ENCODE results near the gene TNFRSF13B. TPM values are rescaled to one million over a fixed set of nuclear protein-coding genes. Genes with fewer than 3 reads are reported as not detected.

Gene TNFRSF13B
- total RNA-seq, 4 donors from 2014 or later, result not detected

GRCh38 chr17:16991349-16992009, 19.6 kb upstream of the TNFRSF13B start:
- Histone ChIP-seq H3K9me3 (no peaks in the 10 kb centered on the region), H3K4me3 (replicated peaks in 1 of 3) (no peak overlapping the region), H3K4me1 (peaks cover 0 to 10% of the 10 kb centered on the region in 2 donors), H3K27ac (no peak overlapping the region), H3K27me3 (no peaks in the 10 kb centered on the region), H3K36me3 (no peaks in the 10 kb centered on the region)
- 16 to 20% methylated on average over 1 to 16 of the region's 16 CpGs for WGBS, 2 donors
- peak; percentile 86 to 87 for DNase-seq
- TF ChIP-seq, protein P1, sequence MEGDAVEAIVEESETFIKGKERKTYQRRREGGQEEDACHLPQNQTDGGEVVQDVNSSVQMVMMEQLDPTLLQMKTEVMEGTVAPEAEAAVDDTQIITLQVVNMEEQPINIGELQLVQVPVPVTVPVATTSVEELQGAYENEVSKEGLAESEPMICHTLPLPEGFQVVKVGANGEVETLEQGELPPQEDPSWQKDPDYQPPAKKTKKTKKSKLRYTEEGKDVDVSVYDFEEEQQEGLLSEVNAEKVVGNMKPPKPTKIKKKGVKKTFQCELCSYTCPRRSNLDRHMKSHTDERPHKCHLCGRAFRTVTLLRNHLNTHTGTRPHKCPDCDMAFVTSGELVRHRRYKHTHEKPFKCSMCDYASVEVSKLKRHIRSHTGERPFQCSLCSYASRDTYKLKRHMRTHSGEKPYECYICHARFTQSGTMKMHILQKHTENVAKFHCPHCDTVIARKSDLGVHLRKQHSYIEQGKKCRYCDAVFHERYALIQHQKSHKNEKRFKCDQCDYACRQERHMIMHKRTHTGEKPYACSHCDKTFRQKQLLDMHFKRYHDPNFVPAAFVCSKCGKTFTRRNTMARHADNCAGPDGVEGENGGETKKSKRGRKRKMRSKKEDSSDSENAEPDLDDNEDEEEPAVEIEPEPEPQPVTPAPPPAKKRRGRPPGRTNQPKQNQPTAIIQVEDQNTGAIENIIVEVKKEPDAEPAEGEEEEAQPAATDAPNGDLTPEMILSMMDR (IDR thresholded peaks at IDR 0.05), result peak; percentile 57 to 87 (median 68)
- TF ChIP-seq POLR2A (IDR thresholded peaks at IDR 0.05), result no peak
- intact Hi-C loops (cut with DNase I), result no loop called here

GRCh38 chr17:16989953-16990860, 18.3 kb upstream of the TNFRSF13B start:
- no peak for TF ChIP-seq POLR2A (IDR thresholded peaks at IDR 0.05)
- TF ChIP-seq, protein P1 (IDR thresholded peaks at IDR 0.05), result no peak
- H3K4me3 ChIP-seq (replicated peaks in 1 of 3), result no peak overlapping the region
- no peaks in the 10 kb centered on the region for H3K27me3 ChIP-seq
- no peak for DNase-seq
- no peaks in the 10 kb centered on the region for H3K9me3 ChIP-seq
- WGBS, 2 donors, result 87 to 92% methylated on average over 11 of the region's 11 CpGs
- H3K4me1 ChIP-seq, result peaks cover 0 to 10% of the 10 kb centered on the region in 2 donors
- no peaks in the 10 kb centered on the region for H3K36me3 ChIP-seq
- H3K27ac ChIP-seq, result no peak overlapping the region
- intact Hi-C loops (cut with DNase I), result no loop called here

GRCh38 chr17:16989230-16989952, 17.5 kb upstream of the TNFRSF13B start:
- Histone ChIP-seq H3K9me3 (no peaks in the 10 kb centered on the region), H3K27ac (no peak overlapping the region), H3K36me3 (no peaks in the 10 kb centered on the region), H3K27me3 (no peaks in the 10 kb centered on the region), H3K4me1 (peaks cover 0 to 10% of the 10 kb centered on the region in 2 donors), H3K4me3 (replicated peaks in 1 of 3) (no peak overlapping the region)
- TF ChIP-seq, protein P1 (IDR thresholded peaks at IDR 0.05), result no peak
- no peak for TF ChIP-seq POLR2A (IDR thresholded peaks at IDR 0.05)
- intact Hi-C loops (cut with DNase I), result no loop called here
- no peak for DNase-seq
- 73 to 80% methylated on average over 12 of the region's 12 CpGs for WGBS, 2 donors

DNA sequence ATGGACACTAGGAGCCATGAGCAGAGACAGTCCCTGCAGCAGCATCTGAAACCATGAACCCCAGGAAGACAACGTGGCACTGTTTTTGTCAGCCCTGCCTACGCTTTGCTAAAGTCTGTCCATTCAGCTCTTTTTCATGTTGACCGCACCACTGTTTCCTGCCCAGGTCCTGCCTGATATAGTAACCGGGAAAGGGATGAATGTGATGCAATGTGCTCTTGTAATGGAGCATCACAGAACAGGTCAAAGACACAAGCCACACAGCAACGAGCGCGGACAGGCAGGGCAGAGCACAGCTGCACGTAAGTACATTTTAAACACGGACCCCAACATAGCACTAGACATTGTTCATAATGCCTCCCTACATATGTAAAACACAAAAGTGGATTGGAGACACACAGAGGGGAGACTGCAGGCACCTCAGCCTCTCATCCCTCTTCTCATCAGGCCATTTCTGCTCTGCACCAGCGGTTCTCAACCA, 16.9 kb upstream of the TNFRSF13B start:
- no peak overlapping the region for H3K27ac ChIP-seq
- no peaks in the 10 kb centered on the region for H3K9me3 ChIP-seq
- intact Hi-C loops (cut with DNase I), result no loop called here
- H3K4me3 ChIP-seq (replicated peaks in 1 of 3), result no peak overlapping the region
- H3K4me1 ChIP-seq, result peaks cover 0 to 10% of the 10 kb centered on the region in 2 donors
- TF ChIP-seq, protein P1 (IDR thresholded peaks at IDR 0.05), result no peak
- no peak for TF ChIP-seq POLR2A (IDR thresholded peaks at IDR 0.05)
- no peaks in the 10 kb centered on the region for H3K27me3 ChIP-seq
- no peaks in the 10 kb centered on the region for H3K36me3 ChIP-seq
- no peak for DNase-seq
- WGBS, 2 donors, result 68 to 78% methylated on average over 10 of the region's 10 CpGs
